Measurements from ENCODE around the gene COTL1. TPM values are rescaled to one million over a fixed set of nuclear protein-coding genes. Genes with fewer than 3 reads are reported as not detected.

The COTL1 gene
- total RNA-seq, 1 donor from 2014 or later: 359 TPM

DNA sequence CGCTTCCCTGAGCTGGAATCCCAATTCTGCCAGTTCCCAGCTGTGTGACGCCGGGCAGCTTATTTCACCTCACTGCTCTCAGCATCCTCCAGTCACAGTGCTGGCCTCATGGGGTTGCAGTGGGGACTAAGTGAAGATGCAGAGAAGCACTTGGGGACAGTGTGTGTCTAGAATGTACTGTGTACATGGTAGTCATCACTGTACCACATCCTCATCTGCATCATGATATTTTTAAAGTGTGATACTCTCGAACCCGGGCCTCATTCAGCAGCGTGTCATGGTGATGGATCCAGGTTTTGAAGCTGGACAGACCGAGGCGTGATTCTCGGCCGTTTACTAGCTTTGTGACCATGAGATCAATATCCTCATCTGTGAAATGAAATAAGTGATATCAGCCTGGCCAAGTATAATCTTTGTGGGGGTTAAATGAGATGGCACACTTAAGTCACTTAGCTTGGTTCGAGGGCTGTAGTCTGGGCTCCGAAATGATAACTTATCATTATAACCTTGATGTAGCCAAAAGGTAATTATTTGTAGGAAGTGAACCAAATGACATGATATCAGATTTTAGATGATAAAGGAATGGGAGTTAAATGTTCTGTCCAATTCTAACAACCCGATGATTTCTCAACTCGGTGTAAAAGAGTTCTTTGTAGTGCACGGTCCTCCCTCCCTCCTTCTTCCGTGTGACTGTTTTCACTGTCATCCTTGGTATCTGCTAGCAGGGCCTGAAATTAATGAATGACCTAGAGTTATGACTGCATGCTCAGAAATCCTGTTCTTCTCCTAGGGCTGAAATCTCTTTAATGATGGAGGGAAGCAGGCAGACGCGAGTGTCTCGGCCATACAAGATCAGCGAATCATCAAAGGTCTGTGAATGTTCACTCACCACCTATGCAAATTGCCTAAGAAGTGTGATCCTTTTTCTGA is 32.4 kb upstream of the COTL1 start:
- no peak overlapping the region for H3K4me3 ChIP-seq (ENCODE audit: insufficient read depth, low read depth, low read length)
- peaks cover 6% of the 10 kb centered on the region for H3K79me2 ChIP-seq (ENCODE audit: insufficient read depth, low read length)
- peak overlapping the region; percentile 86 for H3K4me2 ChIP-seq (ENCODE audit: low read length)
- H3K27me3 Mint-ChIP-seq (ENCODE audit: low read depth, unreplicated experiment): peaks cover 2% of the 10 kb centered on the region
- H3K4me3 Mint-ChIP-seq (ENCODE audit: unreplicated experiment): peak overlapping the region; percentile 86
- no peaks in the 10 kb centered on the region for H3K27me3 ChIP-seq (ENCODE audit: insufficient read depth, low read length)
- H3K4me1 ChIP-seq (ENCODE audit: insufficient read depth, low read length): peaks cover 29% of the 10 kb centered on the region
- DNase-seq (ENCODE audit: low read depth) (peak; percentile 76), FAIRE-seq (peak; percentile 89)
- H3K27ac ChIP-seq (ENCODE audit: low read depth, low read length): no peak overlapping the region
- H3K9me3 Mint-ChIP-seq (ENCODE audit: unreplicated experiment): no peaks in the 10 kb centered on the region
- peaks cover 4% of the 10 kb centered on the region for H3K36me3 Mint-ChIP-seq (ENCODE audit: low read depth, unreplicated experiment)
- no peak overlapping the region for H2AFZ ChIP-seq (ENCODE audit: low read depth, low read length)
- TF ChIP-seq, protein P1, sequence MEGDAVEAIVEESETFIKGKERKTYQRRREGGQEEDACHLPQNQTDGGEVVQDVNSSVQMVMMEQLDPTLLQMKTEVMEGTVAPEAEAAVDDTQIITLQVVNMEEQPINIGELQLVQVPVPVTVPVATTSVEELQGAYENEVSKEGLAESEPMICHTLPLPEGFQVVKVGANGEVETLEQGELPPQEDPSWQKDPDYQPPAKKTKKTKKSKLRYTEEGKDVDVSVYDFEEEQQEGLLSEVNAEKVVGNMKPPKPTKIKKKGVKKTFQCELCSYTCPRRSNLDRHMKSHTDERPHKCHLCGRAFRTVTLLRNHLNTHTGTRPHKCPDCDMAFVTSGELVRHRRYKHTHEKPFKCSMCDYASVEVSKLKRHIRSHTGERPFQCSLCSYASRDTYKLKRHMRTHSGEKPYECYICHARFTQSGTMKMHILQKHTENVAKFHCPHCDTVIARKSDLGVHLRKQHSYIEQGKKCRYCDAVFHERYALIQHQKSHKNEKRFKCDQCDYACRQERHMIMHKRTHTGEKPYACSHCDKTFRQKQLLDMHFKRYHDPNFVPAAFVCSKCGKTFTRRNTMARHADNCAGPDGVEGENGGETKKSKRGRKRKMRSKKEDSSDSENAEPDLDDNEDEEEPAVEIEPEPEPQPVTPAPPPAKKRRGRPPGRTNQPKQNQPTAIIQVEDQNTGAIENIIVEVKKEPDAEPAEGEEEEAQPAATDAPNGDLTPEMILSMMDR (IDR thresholded peaks at IDR 0.05; ENCODE audit: insufficient read depth, low read depth, low read length): no peak
- TF ChIP-seq EZH2 (IDR thresholded peaks at IDR 0.05; ENCODE audit: insufficient read depth, low read length): no peak
- peak overlapping the region; percentile 76 for H3K27ac Mint-ChIP-seq (ENCODE audit: unreplicated experiment)
- H3K9ac ChIP-seq (ENCODE audit: low read length): no peak overlapping the region
- H3K36me3 ChIP-seq (ENCODE audit: insufficient read depth, low read length): peaks cover 5% of the 10 kb centered on the region
- H3K4me1 Mint-ChIP-seq (ENCODE audit: low read depth, unreplicated experiment): peaks cover 28% of the 10 kb centered on the region
- peaks cover 2% of the 10 kb centered on the region for H3K9me3 ChIP-seq (ENCODE audit: insufficient read depth, low read depth, low read length)
- H4K20me1 ChIP-seq (ENCODE audit: insufficient read depth, low read length): peaks cover 42% of the 10 kb centered on the region

DNA sequence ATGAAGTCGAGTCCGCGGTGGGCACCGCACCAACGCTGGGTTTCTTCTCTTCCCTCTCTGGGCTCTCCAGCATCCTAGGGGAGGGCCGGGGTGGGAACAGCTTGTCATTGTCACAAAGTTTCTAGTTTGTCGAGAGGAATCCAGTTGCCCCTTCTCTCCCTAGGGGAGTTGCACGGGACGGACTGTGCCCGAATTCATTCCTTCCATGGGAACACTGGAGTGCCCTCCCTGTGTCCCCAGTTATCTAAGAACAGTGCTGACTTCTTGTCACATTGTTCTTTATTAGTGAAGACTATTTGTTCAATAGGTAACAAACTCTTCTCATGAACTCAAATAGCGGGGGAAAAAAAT is 31.6 kb upstream of the COTL1 start:
- no peak for DNase-seq (ENCODE audit: low read depth)
- Mint-ChIP-seq H3K4me1 (ENCODE audit: low read depth, unreplicated experiment) (peaks cover 28% of the 10 kb centered on the region), H3K27ac (ENCODE audit: unreplicated experiment) (no peak overlapping the region)

More for the DNA sequence above, 31.6 kb upstream of the COTL1 start:
- peak overlapping the region; percentile 69 for H3K9ac ChIP-seq (ENCODE audit: low read length)
- peak overlapping the region; percentile 86 for H3K4me2 ChIP-seq (ENCODE audit: low read length)
- TF ChIP-seq EZH2 (IDR thresholded peaks at IDR 0.05; ENCODE audit: insufficient read depth, low read length): no peak
- TF ChIP-seq, protein P1 (IDR thresholded peaks at IDR 0.05; ENCODE audit: insufficient read depth, low read depth, low read length): no peak
- peak overlapping the region; percentile 59 for H3K4me3 ChIP-seq (ENCODE audit: insufficient read depth, low read depth, low read length)
- H3K36me3 Mint-ChIP-seq (ENCODE audit: low read depth, unreplicated experiment): peaks cover 4% of the 10 kb centered on the region
- H3K27me3 Mint-ChIP-seq (ENCODE audit: low read depth, unreplicated experiment): peaks cover 2% of the 10 kb centered on the region
- H3K4me3 Mint-ChIP-seq (ENCODE audit: unreplicated experiment): peak overlapping the region; percentile 86
- H3K36me3 ChIP-seq (ENCODE audit: insufficient read depth, low read length): peaks cover 5% of the 10 kb centered on the region
- no peaks in the 10 kb centered on the region for H3K9me3 Mint-ChIP-seq (ENCODE audit: unreplicated experiment)
- H3K4me1 ChIP-seq (ENCODE audit: insufficient read depth, low read length): peaks cover 31% of the 10 kb centered on the region
- peaks cover 6% of the 10 kb centered on the region for H3K79me2 ChIP-seq (ENCODE audit: insufficient read depth, low read length)
- peaks cover 2% of the 10 kb centered on the region for H3K9me3 ChIP-seq (ENCODE audit: insufficient read depth, low read depth, low read length)
- FAIRE-seq: no peak
- no peak overlapping the region for H3K27ac ChIP-seq (ENCODE audit: low read depth, low read length)
- H4K20me1 ChIP-seq (ENCODE audit: insufficient read depth, low read length): peaks cover 42% of the 10 kb centered on the region
- H2AFZ ChIP-seq (ENCODE audit: low read depth, low read length): no peak overlapping the region
- H3K27me3 ChIP-seq (ENCODE audit: insufficient read depth, low read length): no peaks in the 10 kb centered on the region

Measured in astrocyte (in vitro differentiated cells and primary cell).